Retina (tissue), 1 donor: ENCODE results near the gene ZFYVE28.
A peak's percentile ranks its signal among the peaks of the same experiment; 100 is the strongest.
"Not testable (repeated sequence)": the region's sequence is repeated elsewhere in the genome, so short reads cannot be mapped to it uniquely, and the experiment has no call there.

ENCODE experiments used
- DNase-seq: peaks from one replicate; pipeline ENCODE4 v3.0.0-alpha.2; 2016

Gene ZFYVE28

GRCh38 chr4:2446656-2447564 lies 28.5 kb upstream of the ZFYVE28 start:
- no peak for DNase-seq

GRCh38 chr4:2445571-2445970 lies 27.1 kb upstream of the ZFYVE28 start:
- no peak for DNase-seq

- no peak for DNase-seq
Observed at GRCh38 chr4:2445130-2445529, 26.7 kb upstream of the ZFYVE28 start.

DNA sequence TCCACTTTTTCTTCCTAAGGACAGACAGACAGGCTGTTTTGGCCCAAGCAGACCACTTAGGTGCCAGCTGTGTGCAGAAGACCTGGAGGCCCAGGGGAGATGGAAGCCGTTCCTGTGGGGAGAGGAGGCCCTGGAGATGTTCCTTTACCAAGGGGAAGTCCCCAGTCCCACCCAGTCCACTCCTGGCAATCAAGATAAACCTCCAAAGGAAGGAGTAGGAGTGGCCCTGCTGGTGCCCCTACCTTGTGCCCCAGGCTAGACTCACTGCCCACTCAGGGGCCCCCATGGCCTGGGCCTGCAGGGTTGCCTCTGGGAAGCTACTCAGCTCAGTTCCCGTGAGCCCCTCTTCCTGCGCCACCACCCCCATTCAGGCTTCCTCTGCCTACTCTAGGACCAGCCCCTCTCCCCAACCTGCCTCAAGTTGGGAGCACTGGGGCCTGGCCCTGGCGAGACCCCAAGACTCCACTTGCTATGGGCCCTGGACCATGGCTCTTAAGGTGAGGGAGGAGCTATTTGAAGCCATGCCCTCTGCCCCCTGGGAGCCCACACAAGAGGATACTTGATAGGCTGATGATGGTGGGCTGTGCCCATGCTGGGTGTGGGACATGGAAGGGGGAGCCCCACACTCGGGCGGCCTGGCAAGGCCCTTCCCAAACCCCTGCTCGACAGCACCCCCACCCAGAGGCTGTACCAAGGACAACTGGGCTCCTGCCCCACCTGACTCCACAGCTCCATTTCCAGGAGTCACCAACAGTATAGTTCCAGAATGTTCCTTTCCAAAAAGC lies 25.7 kb upstream of the ZFYVE28 start:
- DNase-seq = no peak

- DNase-seq = no peak
Observed at GRCh38 chr4:2443061-2443730, 24.8 kb upstream of the ZFYVE28 start.

DNA sequence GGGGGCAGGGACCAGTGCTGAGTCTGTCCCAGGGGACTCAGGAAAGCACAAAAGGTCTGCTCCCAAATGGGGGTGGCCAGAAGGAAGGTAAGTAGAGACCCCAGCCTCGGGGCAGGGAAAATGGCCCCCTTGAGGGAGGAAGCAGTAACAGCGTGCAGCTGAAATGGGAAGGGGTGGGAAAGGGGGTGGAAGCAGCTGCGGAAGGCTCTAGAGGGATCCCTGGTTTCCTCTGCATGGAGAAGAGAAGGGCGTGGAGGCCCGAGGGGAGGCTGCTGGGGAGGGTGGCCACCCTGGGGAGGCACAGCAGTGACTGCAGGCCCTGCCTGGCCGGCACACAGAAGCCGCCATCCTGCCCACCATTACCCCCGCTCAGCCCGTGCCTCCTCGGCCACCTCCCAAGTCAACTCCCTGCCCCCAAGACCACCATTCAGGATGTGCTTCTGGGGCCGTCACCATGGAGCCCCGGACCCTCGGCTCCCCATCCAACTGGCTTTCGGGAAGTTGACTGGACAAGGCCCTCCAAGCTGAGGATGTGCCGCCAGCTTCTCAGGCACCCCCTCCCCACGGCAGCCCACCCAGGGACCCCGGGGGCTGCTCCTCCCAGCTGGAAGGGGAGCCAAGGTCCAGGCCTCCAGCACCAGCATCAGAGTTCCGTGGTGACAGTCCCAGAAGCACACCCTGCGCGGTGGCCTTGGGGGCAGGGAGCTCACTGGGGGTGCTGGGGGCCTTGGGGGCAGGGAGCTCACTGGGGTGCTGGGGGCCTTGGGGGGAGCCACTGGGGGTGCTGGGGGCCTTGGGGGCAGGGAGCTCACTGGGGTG lies 23.9 kb upstream of the ZFYVE28 start:
- DNase-seq = no peak

- DNase-seq = peak; percentile 60
Observed at GRCh38 chr4:2441393-2442174, 23.1 kb upstream of the ZFYVE28 start.

DNA sequence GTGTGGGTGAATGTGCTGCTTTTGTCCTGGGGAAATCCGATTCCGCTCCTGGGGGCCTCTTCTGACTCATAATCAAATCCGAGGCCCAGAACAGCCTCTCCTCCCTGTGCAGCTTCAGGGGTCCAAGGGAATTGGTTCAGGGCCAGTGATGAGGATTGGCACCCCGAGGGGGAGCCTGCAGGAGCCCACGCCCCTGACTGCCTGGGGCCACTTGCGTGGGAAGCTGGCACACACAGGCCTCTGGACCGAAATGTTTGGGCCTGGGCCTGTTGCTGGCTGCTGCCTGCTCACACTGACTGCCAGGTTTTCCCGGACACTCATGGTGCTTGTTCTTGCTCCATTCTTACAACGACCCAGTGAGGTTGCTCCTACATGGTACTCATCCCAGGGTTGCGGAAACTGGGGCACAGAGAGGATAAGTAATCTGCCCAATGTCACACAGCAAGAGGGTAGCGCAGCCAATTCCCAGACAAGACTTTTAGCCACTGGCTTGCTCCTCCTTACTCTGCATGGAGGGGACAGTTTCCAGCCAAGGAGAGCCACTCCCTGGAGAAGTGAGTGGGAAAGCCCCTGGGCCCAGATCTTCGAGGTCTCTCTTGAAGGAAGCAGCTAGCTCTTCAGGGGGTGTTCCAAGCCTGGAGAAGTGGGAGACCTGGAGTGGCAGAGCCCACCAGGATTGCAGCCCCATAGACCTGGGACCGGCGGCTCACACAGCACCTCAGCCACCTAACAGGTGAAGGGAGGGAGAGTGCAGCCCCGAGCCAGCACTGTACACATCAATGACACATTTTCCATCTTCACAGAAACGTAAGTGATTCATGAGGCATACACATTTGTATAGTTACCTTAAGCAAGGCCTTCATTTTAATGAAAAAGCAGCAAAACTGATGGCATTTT lies 20.6 kb upstream of the ZFYVE28 start:
- DNase-seq = no peak

GRCh38 chr4:2437475-2438215 lies 19.2 kb upstream of the ZFYVE28 start:
- no peak for DNase-seq

DNA sequence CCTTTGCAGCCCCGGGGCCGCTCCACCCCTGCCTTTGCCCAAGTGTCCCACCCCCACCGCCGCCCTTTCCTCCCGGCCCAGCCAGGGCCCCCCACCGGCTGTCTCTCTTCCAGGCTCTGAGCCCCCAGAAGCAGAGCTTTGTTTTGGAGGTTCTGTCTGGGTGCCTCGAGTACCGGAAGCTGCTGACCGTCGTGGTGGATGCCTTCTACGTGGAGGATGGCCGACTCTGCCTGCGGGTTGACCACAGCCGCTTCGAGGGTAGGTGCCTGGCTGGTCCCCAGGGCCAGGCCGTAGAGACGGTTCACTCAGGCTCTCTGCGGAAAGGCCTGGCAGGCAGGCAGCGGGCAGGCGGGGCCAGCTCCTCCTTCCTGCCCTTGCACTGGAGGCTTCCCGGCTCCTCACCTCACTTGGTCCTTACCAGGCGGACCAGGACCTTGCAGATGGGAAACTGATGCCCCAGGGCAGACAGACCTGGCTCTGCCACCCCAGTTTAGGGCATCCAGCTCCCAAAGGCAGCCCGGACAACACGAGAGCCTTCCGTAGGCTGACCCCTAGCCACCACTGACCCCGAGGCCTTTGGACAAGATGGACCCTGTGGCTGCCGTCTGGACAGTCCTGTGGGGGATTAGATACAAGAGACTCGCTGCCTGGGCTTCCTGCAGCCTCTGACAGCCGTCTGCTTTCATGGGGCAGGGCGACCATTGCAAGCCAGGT lies 18.5 kb upstream of the ZFYVE28 start:
- DNase-seq = no peak

- DNase-seq = peak; percentile 31
Observed at GRCh38 chr4:2436301-2436700, 17.9 kb upstream of the ZFYVE28 start.

DNA sequence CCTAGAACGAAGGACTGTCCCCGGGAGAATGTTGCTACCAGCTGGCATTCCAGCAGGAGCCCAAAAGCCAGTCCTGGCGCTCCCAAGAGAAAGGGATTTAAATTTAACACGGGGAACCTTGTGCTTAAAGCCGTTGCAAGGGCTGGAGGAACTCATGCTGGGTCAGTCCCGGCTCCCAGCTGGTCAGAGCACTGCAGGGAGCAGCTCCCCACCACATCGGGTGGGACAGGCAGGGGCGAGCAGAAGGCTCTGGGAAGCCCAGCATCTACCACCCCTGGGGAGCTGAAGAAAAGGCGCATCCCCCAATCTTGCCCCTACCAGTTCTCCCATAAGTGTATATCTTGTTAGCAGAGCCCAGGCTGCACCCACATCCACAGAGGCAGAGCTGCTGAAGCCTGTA lies 16.0 kb upstream of the ZFYVE28 start:
- no peak for DNase-seq

GRCh38 chr4:2433609-2434350 lies 15.3 kb upstream of the ZFYVE28 start:
- no peak for DNase-seq

- DNase-seq = no peak
Observed at GRCh38 chr4:2432991-2433530, 14.6 kb upstream of the ZFYVE28 start.

GRCh38 chr4:2432004-2432403 lies 13.6 kb upstream of the ZFYVE28 start:
- DNase-seq = no peak

DNA sequence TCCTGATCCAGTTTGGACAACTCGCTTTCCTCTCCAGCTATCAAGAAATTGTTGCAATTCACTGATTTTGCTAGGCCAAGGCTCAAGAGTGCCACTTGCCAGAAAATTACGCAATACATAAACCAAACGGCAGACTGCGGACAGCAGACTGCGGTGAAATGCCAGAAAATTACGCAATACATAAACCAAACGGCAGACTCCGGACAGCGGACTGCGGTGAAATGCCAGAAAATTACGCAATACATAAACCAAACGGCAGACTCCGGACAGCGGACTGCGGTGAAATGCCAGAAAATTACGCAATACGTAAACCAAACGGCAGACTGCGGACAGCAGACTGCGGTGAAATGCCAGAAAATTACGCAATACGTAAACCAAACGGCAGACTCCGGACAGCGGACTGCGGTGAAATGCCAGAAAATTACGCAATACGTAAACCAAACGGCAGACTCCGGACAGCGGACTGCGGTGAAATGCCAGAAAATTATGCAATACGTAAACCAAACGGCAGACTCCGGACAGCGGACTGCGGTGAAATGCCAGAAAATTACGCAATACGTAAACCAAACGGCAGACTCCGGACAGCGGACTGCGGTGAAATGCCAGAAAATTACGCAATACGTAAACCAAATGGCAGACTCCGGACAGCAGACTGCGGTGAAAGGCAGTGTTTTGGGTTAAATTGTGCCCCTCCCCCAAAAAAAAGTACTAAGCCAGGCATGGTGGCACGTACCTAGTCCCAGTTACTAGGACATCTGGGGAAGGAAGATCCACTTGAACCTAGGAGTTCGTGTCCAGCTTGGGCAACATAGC lies 11.7 kb upstream of the ZFYVE28 start:
- DNase-seq = not testable (repeated sequence)
